H1 (cell line): ENCODE measurements around the gene SPIRE1.

ENCODE experiments used
- ATF3 ChIP-seq: IDR thresholded peaks from 2 replicates; pipeline ENCODE4 v1.6.1; 2011; ENCODE audit warnings: low read depth, mild to moderate bottlenecking, low read length; ENCODE audit not compliant: insufficient read depth
- CHD2 ChIP-seq: IDR thresholded peaks from 2 replicates; pipeline ENCODE4 v1.6.1; 2012; ENCODE audit warnings: low read length, improper control_type of control experiment
- CTCF ChIP-seq, 3 experiments: IDR thresholded peaks; 1 replicate in 2 of 3; 2 replicates in 1 of 3; pipeline versions ENCODE4 v1.5.1 to v1.6.1; 2011; ENCODE audit warnings: low read length in 3 of 3, mild to moderate bottlenecking in 3 of 3, inconsistent platforms in 2 of 3, low read depth in 1 of 3, moderate library complexity in 1 of 3; ENCODE audit not compliant: insufficient read depth in 1 of 3; ENCODE audit errors: control extremely low read depth in 1 of 3
- JUN ChIP-seq: IDR thresholded peaks from 2 replicates; pipeline ENCODE4 v1.6.1; 2011; ENCODE audit warnings: low read depth, mild to moderate bottlenecking, improper control_type of control experiment, low read length
- POLR2A ChIP-seq, 2 experiments: IDR thresholded peaks; 1 replicate in 1 of 2; 2 replicates in 1 of 2; pipeline ENCODE4 v1.6.1; 2011; ENCODE audit warnings: low read depth in 2 of 2, low read length in 2 of 2, mild to moderate bottlenecking in 2 of 2; ENCODE audit errors: control extremely low read depth in 1 of 2
- POLR2AphosphoS5 ChIP-seq: IDR thresholded peaks from 2 replicates; pipeline ENCODE4 v1.6.1; 2011; ENCODE audit warnings: low read depth, low read length
- RNF2 ChIP-seq: fragments of 200-900, 300-1000 bp; sonication (generic); IDR thresholded peaks from 2 replicates; pipeline ENCODE4 v1.7.1; 2016; ENCODE audit warnings: borderline replicate concordance, low read depth, mild to moderate bottlenecking, antibody characterized with exemption, low read length; ENCODE audit not compliant: poor library complexity, severe bottlenecking; ENCODE audit errors: missing control alignments
- SAP30 ChIP-seq: fragments of 300-600 bp; sonication (generic); IDR thresholded peaks from 2 replicates; pipeline ENCODE4 v1.7.1; 2012; ENCODE audit warnings: low read length, moderate library complexity, mild to moderate bottlenecking, inconsistent platforms; ENCODE audit not compliant: insufficient read depth, insufficient replicate concordance
- TCF12 ChIP-seq: IDR thresholded peaks from 2 replicates; pipeline ENCODE4 v1.6.1; 2011; ENCODE audit warnings: low read depth, mild to moderate bottlenecking, low read length
- TEAD4 ChIP-seq: IDR thresholded peaks from 2 replicates; pipeline ENCODE4 v1.6.1; 2012; ENCODE audit warnings: low read depth, low read length, inconsistent platforms, mixed read lengths

GRCh38 chr18:12456441-12456840, 201.5 kb downstream of the SPIRE1 start:
- TF ChIP-seq SAP30 (no peak), POLR2AphosphoS5 (no peak), RNF2 (no peak), CTCF (IDR thresholded peaks at IDR 0.05; ENCODE audit: control extremely low read depth in 1 of 3, insufficient read depth in 1 of 3, low read depth in 1 of 3, low read length in 3 of 3) (no peak), ATF3 (no peak), TCF12 (no peak), JUN (no peak), POLR2A (IDR thresholded peaks at IDR 0.05; ENCODE audit: control extremely low read depth in 1 of 2, low read depth in 2 of 2, low read length in 2 of 2) (no peak), CHD2 (no peak), TEAD4 (no peak)
